NCI-H1105 (cell line): Measurements from ENCODE around the gene CRPPA.

Experiments
- DNase-seq: peaks from one replicate; lab custom pipeline; 2025; lab: John Stamatoyannopoulos, UW

CRPPA gene

GRCh38 chr7:16422917-16423316 is 1.6 kb upstream of the CRPPA start:
- DNase-seq = no peak

GRCh38 chr7:16422103-16422435 is 731 bp upstream of the CRPPA start:
- no peak for DNase-seq

GRCh38 chr7:16420649-16421332 is 547 bp downstream of the CRPPA start:
- peak; percentile 94 for DNase-seq

DNA sequence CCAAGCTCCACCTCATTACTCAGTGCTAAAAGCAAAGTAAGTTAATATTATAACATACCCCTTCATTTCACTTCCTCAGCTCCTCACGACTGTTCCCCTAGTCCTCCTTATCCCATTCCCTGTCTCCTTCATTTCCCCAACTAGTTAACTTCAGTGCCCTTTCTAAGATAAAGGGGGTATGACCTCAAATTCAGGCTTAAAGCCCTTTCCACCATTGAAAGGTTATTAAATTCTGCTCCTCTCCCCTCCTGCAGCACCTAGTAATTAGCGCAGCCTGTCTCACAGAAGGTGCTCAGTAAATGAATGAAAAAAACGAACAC is 1.0 kb downstream of the CRPPA start:
- DNase-seq = no peak

DNA sequence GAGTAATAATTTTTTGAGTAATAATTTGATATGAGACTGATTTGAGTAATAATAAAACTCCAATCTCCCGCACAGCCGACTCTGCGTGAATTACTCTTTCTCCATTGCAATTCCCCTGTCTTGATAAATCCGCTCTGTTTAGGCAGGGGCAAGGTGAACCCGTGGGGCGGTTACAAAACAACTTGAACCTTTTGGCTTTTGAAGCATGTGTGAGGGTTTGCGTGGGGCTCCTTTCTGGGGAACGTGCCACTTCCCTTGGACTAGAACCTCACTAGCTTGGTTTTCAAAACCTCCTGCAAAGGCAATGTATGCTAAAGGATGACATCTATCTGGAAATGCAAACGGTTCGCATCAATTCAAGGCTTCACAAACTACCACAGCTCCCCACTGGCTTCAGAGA is 1.5 kb downstream of the CRPPA start:
- no peak for DNase-seq

GRCh38 chr7:16419126-16419525 is 2.2 kb downstream of the CRPPA start:
- DNase-seq = no peak

GRCh38 chr7:16417906-16418305 is 3.4 kb downstream of the CRPPA start:
- DNase-seq = no peak

- DNase-seq = no peak
Observed at GRCh38 chr7:16416289-16417282, 4.8 kb downstream of the CRPPA start.

DNA sequence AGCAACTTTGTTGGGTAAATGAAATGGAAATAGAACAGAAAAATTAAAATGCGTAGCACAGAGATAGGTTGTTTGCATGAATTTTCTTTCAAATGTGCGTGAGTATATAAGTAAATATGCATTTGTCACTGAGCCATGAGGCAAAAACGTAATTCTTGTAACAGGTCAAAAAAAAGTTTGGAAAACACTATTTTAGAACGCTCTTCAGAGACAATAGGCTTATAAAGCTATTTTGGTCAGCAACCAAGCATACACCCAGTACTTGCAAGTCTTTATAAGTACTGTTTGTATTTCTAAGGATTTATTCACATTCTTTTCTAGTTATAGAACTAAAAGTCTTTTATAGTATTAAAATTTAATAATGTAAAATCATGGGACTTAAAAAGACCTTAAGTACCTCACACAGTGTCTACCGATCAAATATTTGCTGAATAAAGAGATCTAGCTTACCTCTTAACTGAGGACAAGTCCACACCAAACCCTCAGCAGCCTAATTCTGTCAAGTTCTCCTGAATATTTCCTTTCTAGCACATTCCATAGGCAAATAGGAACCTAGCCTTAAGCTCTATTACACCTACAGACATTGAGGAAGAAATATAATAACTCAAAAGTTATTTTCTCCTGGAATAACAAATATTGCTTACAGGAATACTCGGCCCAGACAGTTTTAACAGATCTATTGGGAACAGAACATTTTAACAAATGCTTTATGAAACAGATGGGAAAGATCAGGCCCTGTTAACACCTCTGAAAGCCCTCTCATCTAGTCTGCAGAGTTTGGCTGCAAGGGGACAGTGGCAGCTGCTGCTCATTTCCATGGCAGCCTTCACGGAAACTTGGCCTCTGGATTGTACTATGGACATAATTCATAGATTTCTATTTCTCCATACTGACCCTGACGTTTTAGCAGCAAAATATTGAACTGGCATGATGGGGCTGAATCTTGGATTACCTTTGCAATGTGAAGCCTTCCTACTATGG is 8.8 kb downstream of the CRPPA start:
- no peak for DNase-seq

DNA sequence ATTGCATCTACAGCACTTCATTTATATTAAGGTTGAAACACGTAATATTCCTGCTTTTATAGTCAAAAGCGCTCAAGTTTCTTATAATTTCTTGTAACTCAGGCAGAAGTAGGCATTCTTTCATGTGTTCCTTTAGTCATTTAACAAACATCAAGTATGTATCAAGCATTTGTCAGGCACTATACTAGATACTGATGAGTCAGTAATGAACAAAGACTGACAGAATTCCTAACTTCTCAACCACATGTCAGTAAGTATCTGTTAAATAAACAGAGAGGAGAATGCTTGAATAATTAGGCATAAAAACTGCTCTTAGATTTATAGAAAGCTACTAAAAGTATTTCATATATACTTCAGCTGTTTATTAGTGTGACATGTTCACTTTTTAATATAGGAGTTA is 9.9 kb downstream of the CRPPA start:
- DNase-seq = no peak

GRCh38 chr7:16409777-16410176 is 11.6 kb downstream of the CRPPA start:
- DNase-seq = no peak

- DNase-seq = no peak
Observed at GRCh38 chr7:16404636-16405035, 16.7 kb downstream of the CRPPA start.

DNA sequence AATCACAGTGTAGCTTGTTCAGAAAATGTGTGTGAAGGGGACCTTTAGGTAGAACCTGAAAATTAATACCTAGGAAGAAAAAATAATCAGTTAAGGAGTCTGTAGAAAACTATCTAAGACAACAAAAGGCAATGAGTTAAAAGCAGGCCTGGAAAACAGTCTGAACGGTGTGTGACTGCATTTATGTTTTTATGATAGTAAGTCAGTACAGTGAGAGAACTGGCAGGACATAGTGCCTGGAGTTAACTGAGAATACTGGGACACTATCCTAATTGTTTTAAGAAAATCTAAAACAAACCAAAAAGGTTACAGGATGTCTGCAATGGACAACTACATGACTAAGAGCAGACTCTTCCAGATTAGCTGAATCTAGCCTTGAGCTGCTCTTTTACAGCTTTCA is 17.9 kb downstream of the CRPPA start:
- no peak for DNase-seq

- no peak for DNase-seq
Observed at GRCh38 chr7:16402940-16403339, 18.4 kb downstream of the CRPPA start.

DNA sequence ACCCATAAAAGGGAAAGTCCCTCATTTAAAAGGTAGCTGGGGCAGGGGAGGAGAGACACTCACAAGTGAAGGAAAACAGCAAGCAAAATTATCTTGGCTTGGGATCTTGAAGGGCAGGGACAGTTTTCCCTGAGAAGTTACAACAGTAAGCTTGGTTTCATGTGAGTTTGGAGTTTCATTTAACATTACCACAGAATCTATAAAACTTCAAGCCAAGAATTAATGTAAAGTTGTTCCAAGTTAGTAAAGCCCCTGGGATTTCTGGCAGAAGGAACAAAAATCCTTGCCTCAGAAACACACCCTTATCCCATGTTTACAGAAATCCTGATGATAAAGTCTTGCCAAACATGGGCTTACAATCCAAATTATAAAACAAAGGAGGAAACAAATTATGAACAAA is 19.2 kb downstream of the CRPPA start:
- no peak for DNase-seq

DNA sequence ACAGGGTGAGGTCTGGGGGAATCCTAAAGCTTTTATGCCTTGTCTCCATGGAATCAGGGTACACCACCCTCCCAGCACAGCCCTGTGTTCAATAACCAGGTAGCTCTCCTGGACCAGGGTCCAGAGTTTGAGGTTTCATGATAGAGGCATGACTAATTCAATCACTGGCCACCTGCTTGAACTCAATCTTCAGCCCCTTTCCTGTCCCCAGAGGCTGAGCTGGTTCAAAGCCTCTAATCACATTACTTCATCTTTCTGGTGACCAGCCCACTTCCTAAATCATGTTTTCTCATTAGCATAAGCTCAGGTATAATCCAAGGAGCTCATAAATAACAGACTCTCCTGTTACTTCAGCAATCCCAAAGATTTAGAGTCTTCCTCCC is 20.5 kb downstream of the CRPPA start:
- no peak for DNase-seq

DNA sequence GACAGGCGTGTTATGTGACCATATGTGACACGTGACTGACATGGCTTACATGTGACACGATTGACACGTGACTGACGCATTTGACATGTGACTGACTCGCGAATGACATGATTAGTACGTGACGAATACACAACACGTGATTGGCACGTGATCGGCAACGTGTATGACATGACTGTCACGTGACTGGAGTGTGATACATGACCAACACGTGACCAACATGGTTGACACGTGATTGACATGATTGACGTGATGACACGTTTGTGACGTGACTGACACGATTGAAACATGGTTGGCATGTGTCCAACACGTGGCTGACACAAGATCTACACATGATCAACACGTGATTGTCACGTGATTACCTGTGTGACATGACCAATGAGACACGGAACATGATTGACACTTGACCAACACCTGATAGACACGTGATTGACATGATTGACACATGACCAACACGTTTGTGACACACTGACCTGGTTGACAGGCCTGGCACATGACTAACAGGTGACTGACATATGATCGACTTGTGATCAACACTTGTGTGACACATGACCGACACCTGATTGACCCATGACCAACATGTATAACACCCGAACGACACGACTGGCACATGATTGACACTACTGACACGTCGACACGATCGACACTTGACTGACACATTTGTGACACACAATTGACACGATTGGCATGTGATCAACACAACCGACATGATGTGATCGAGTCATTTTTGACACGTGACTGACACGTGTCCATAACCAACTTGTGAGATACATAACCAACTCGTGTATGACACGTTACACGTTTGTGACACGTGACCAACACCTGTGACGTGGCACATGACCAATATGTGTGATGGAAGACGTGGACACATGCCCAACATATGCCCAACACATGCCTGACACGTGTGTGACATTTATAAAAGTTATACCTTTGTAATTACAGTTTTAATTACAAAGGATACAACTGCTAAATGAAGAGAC is 21.1 kb downstream of the CRPPA start:
- DNase-seq = no peak

DNA sequence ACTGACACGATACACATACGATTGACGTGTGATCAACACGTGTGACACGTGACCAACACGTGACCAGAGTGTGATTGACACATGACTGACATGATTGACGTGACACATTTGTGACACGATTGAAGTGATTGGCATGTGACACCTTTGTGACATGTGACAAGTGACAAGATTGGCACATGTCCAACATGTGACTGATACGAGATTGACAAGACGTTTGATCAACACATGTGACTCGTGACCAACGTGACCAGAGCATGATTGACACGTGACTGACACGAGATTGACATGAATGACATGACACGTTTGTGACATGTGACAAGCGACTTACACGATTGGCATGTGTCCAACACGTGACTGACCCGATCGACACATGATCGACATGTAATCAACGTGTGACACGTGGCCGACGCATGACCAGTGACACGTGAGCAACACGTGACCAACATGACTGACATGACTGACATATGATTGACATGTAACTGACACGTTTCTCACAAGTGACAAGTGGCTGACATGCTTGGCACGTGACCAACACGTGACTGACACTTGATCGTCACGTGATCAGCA is 22.0 kb downstream of the CRPPA start:
- no peak for DNase-seq

- DNase-seq = no peak
Observed at GRCh38 chr7:16398146-16399017, 23.0 kb downstream of the CRPPA start.
